Adrenal gland (tissue), 5 donors: ENCODE measurements around the gene PCLO.
"Not testable (repeated sequence)": the region's sequence is repeated elsewhere in the genome, so short reads cannot be mapped to it uniquely, and the experiment has no call there.

Experiments used
- CTCF ChIP-seq, 6 experiments: fragments of 450-650 bp in 4 of 6; fragments of 200-600 bp in 2 of 6; sonication (generic) in 1 of 6; IDR thresholded peaks; 1 replicate in 5 of 6; 2 replicates in 1 of 6; pipeline versions ENCODE4 v1.5.1 to v1.8.0; 2016 to 2021; ENCODE audit warnings: antibody characterized with exemption in 6 of 6, mild to moderate bottlenecking in 2 of 6, moderate library complexity in 1 of 6
- POLR2A ChIP-seq, 2 donors: fragments of 450-650 bp; IDR thresholded peaks; one replicate each; pipeline ENCODE4 v1.6.1; 2017; ENCODE audit warnings: antibody characterized with exemption in 2 of 2, mild to moderate bottlenecking in 2 of 2, moderate library complexity in 1 of 2
- donor health status: DM: no; HTN: no; CAD: no.

DNA sequence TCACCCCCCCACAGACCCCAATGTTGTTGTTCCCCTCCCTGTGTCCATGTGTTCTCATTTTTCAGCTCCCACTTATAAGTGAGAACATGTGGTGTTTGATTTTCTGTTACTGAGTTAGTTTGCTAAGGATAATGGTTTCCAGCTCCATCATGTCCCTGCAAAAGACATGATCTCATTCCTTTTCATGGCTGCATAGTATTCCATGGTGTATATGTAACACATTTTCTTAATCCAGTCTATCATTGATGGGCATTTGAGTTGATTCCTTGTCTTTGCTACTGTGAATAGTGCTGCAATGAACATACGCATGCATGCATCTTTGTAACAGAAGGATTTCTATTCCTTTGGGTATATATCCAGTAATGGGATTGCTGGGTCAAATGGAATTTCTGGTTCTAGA lies 82.8 kb downstream of the PCLO start:
- not testable (repeated sequence) for TF ChIP-seq CTCF, POLR2A (IDR thresholded peaks at IDR 0.05)
